GM12878 (cell line): ENCODE measurements around the gene DUSP11. TPM values are rescaled to one million over a fixed set of nuclear protein-coding genes. Genes with fewer than 3 reads are reported as not detected.

Experiments used
- ATAC-seq: fragments of 200-7000 bp; cut with Tn5 transposase; 3 replicates; pipeline ENCODE4 v1.9.1; 2020; ENCODE audit warnings: mild to moderate bottlenecking, moderate library complexity
- BruUV-seq: library from RNA; stranded (reverse); fragments of 400-500 nt; replicated peaks from 2 replicates; lab custom pipeline; 2021; lab: Mats Ljungman, UMichigan
- CTCF ChIA-PET: fragments of 300-600 bp; sonication (Branson Sonifier 250); formaldehyde crosslinking; extraction: SDS; loops from one replicate; lab custom pipeline; 2021; ENCODE audit warnings: inconsistent platforms; lab: Yijun Ruan, JAX
- POLR2A ChIA-PET: fragments of 350-600 bp; formaldehyde crosslinking; extraction: SDS; loops from one replicate; lab custom pipeline; 2021; ENCODE audit warnings: inconsistent platforms; lab: Charles Lee
- RAD21 ChIA-PET: fragments of 300-600 bp; sonication (Branson Sonifier 250); formaldehyde crosslinking; loops from one replicate; lab custom pipeline; 2023; ENCODE audit warnings: antibody characterized with exemption; ENCODE audit not compliant: unreplicated experiment; lab: Charles Lee
- SMC1A ChIA-PET: fragments of 300-600 bp; sonication (Branson Sonifier 250); formaldehyde crosslinking; loops from one replicate; lab custom pipeline; 2023; ENCODE audit not compliant: unreplicated experiment, uncharacterized antibody; lab: Charles Lee
- DNase-seq: peaks from one replicate; pipeline ENCODE4 v3.0.0-alpha.2; 2011; ENCODE audit warnings: low read depth, low spot score
- FAIRE-seq: peaks from 3 replicates; lab custom pipeline; 2011; peaks lifted over from hg19 to GRCh38; lab: Jason Lieb, UNC
- H2AFZ ChIP-seq: 2 replicates; pipeline ENCODE4 v1.6.0; 2011; ENCODE audit warnings: low read depth, low read length, control low read depth; ENCODE audit not compliant: control insufficient read depth
- H3K27ac ChIP-seq: 2 replicates; pipeline ENCODE4 v1.5.1; 2011; ENCODE audit warnings: control low read depth; ENCODE audit not compliant: control insufficient read depth, insufficient read depth
- H3K27me3 ChIP-seq, 2 experiments: replicated peaks in 1 of 2; 2 replicates each; pipeline versions ENCODE4 v1.6.0 to v1.6.1; 2011; ENCODE audit warnings: low read length in 1 of 2; ENCODE audit not compliant: control insufficient read depth in 2 of 2, insufficient read depth in 2 of 2
- H3K36me3 ChIP-seq, 2 experiments: 2 replicates each; pipeline ENCODE4 v1.5.1; 2011; ENCODE audit warnings: low read length in 1 of 2; ENCODE audit not compliant: control insufficient read depth in 2 of 2, insufficient read depth in 2 of 2
- H3K4me1 ChIP-seq: 2 replicates; pipeline ENCODE4 v1.6.1; 2011; ENCODE audit warnings: mild to moderate bottlenecking, low read length, moderate library complexity, mixed read lengths; ENCODE audit not compliant: control insufficient read depth, insufficient read depth
- H3K4me2 ChIP-seq: 2 replicates; pipeline ENCODE4 v1.6.0; 2011; ENCODE audit warnings: control low read depth; ENCODE audit not compliant: control insufficient read depth, insufficient read depth
- H3K4me3 ChIP-seq: fragments of 200-600 bp; sonication (generic); 2 replicates; pipeline ENCODE4 v1.5.1; 2016
- H3K79me2 ChIP-seq: 2 replicates; pipeline ENCODE4 v1.6.0; 2011; ENCODE audit warnings: low read length; ENCODE audit not compliant: control insufficient read depth, insufficient read depth
- H3K9ac ChIP-seq: 2 replicates; pipeline ENCODE4 v1.8.0; 2011; ENCODE audit warnings: low read length, control low read depth, mixed read lengths; ENCODE audit not compliant: control insufficient read depth, insufficient read depth
- H3K9me3 ChIP-seq: replicated peaks from 3 replicates; pipeline ENCODE4 v1.5.1; 2011; ENCODE audit warnings: mild to moderate bottlenecking, low read length; ENCODE audit not compliant: control insufficient read depth, insufficient read depth
- H4K20me1 ChIP-seq: 2 replicates; pipeline ENCODE4 v1.6.0; 2011; ENCODE audit not compliant: control insufficient read depth, insufficient read depth
- ATF2 ChIP-seq: IDR thresholded peaks from 2 replicates; pipeline ENCODE4 v1.6.1; 2012; ENCODE audit warnings: low read length, inconsistent platforms
- EGR1 ChIP-seq, 2 experiments: IDR thresholded peaks; 1 replicate in 1 of 2; 2 replicates in 1 of 2; pipeline ENCODE4 v1.6.1; 2011 to 2012; ENCODE audit warnings: low read depth in 2 of 2, low read length in 2 of 2, borderline replicate concordance in 1 of 2, mild to moderate bottlenecking in 1 of 2, moderate library complexity in 1 of 2
- EP300 ChIP-seq, 2 experiments: fragments of 150-350 bp in 1 of 2; IDR thresholded peaks; 2 replicates each; pipeline ENCODE4 v1.6.1; 2011 to 2012; ENCODE audit warnings: low read depth in 2 of 2, low read length in 2 of 2, borderline replicate concordance in 1 of 2, improper control_type of control experiment in 1 of 2, inconsistent platforms in 1 of 2; ENCODE audit not compliant: control insufficient read depth in 1 of 2
- ETV6 ChIP-seq, 2 experiments: fragments of 450-650 bp in 1 of 2; IDR thresholded peaks in 1 of 2; conservative IDR thresholded peaks in 1 of 2; 2 replicates each; pipeline ENCODE4 v1.6.1; 2014; ENCODE audit warnings: antibody characterized with exemption in 1 of 2, borderline replicate concordance in 1 of 2, low read depth in 1 of 2, mild to moderate bottlenecking in 1 of 2, moderate library complexity in 1 of 2
- MYB ChIP-seq: fragments of 150-350 bp; IDR thresholded peaks from 2 replicates; pipeline ENCODE4 v1.6.1; 2014; ENCODE audit warnings: mild to moderate bottlenecking, low read depth, low read length, borderline replicate concordance
- NR2F1 ChIP-seq: fragments of 450-650 bp; conservative IDR thresholded peaks from 2 replicates; pipeline ENCODE4 v1.6.1; 2017; ENCODE audit warnings: mild to moderate bottlenecking
- SMAD1 ChIP-seq: fragments of 450-650 bp; IDR thresholded peaks from 2 replicates; pipeline ENCODE4 v1.6.1; 2018; ENCODE audit warnings: mild to moderate bottlenecking, low read depth; ENCODE audit not compliant: partially characterized antibody
- SMARCA5 ChIP-seq: fragments of 450-650 bp; IDR thresholded peaks from 2 replicates; pipeline ENCODE4 v1.6.1; 2017; ENCODE audit warnings: mild to moderate bottlenecking
- SREBF2 ChIP-seq: IDR thresholded peaks from 2 replicates; pipeline ENCODE4 v1.6.1; 2012; ENCODE audit warnings: mild to moderate bottlenecking, low read length
- USF1 ChIP-seq: IDR thresholded peaks from 2 replicates; pipeline ENCODE4 v1.6.1; 2011; ENCODE audit warnings: borderline replicate concordance, low read depth, mild to moderate bottlenecking, moderate library complexity, mixed read lengths, low read length; ENCODE audit not compliant: insufficient read depth; ENCODE audit errors: extremely low read length
- ZNF217 ChIP-seq: fragments of 450-650 bp; IDR thresholded peaks from 2 replicates; pipeline ENCODE4 v1.6.1; 2017; ENCODE audit warnings: antibody characterized with exemption, mild to moderate bottlenecking
- WGBS: methylation state at CpG from one replicate; pipeline ENCODE4 v1.1.6; 2016; ENCODE audit warnings: low lambda C conversion rate; ENCODE audit not compliant: insufficient replicate concordance, insufficient coverage; ENCODE audit errors: missing lambda C conversion rate; 5-methylcytosine and 5-hydroxymethylcytosine counted together
- in situ Hi-C: fragments of 300-500 bp; cut with MboI; formaldehyde crosslinking; loops from 9 replicates; pipeline ENCODE4 v1.14.3; 2018; ENCODE audit warnings: mixed read lengths
- intact Hi-C: fragments of 100-400 bp; cut with micrococcal nuclease; formaldehyde crosslinking; loops from one replicate; pipeline ENCODE4 v1.14.2; 2022; ENCODE audit not compliant: unreplicated experiment
- polyA plus RNA-seq, 11 experiments: library from polyadenylated mRNA; depleted of rRNA in 4 of 11; unstranded in 6 of 11; stranded (reverse) in 5 of 11; fragments of >200 nt; fragmentation: Nextera tagmentation in 4 of 11; fragmentation: Illumina TruSeq in 1 of 11; extraction: Ambion mirVana in 4 of 11; extraction: Trizol in 1 of 11; gene quantifications; 1 replicate in 1 of 11; 2 replicates in 10 of 11; pipeline versions ENCODE4 v1.2.1 to v1.2.3, GENCODE V29; 2011 to 2016; ENCODE audit warnings: inconsistent platforms in 2 of 11, missing spikeins in 2 of 11, low read depth in 1 of 11
- total RNA-seq, 4 experiments: library from RNA; depleted of rRNA in 3 of 4; stranded (reverse); fragments of >200 nt in 3 of 4; fragmentation: Illumina TruSeq in 1 of 4; extraction: Trizol in 1 of 4; gene quantifications; 2 replicates each; pipeline versions ENCODE4 v1.2.1 to v1.2.3, GENCODE V29; 2013 to 2021

DUSP11 gene
- total and polyA plus RNA-seq, 10 of the 15 experiments (the other 5 are each of a cell fraction or from before 2014, with no cell fraction given): 26.4 to 78.4 (median 47.9) TPM

- no peak overlapping the region for H3K9ac ChIP-seq
- no peak overlapping the region for H3K27ac ChIP-seq
- no peaks in the 10 kb centered on the region; the same call in 1 of the 2 replicates for H4K20me1 ChIP-seq
- ATAC-seq (no peak), FAIRE-seq (no peak)
- SMC1A ChIA-PET: interaction anchor here (0.7 kb wide), 1 partner anchor 11 kb away, joined by 3 read pairs; no protein-coding TSS in a partner anchor
- H2AFZ ChIP-seq: no peak overlapping the region
- intact Hi-C loops: no loop called here
- WGBS: 85% methylated on average over 11 of the region's 11 CpGs
- peaks cover 0 to 8% of the 10 kb centered on the region in 2 experiments; a peak in 3 of 4 replicates for H3K36me3 ChIP-seq
- no peak overlapping the region for H3K4me3 ChIP-seq
- no peaks in the 10 kb centered on the region for H3K79me2 ChIP-seq
- BruUV-seq: no TSS peak
- no peaks in the 10 kb centered on the region for H3K4me1 ChIP-seq
- POLR2A ChIA-PET: no interaction called here
- in situ Hi-C loops: no loop called here
- TF ChIP-seq USF1 (no peak), ETV6 (conservative IDR thresholded peaks at IDR 0.05 in 1 of 2, IDR thresholded peaks at IDR 0.05 in 1 of 2; ENCODE audit: borderline replicate concordance in 1 of 2, low read depth in 1 of 2) (no peak), NR2F1 (no peak), SMARCA5 (no peak), EP300 (IDR thresholded peaks at IDR 0.05; ENCODE audit: borderline replicate concordance in 1 of 2, control insufficient read depth in 1 of 2, low read depth in 2 of 2, low read length in 2 of 2) (no peak), EGR1 (IDR thresholded peaks at IDR 0.05; ENCODE audit: borderline replicate concordance in 1 of 2, low read depth in 2 of 2, low read length in 2 of 2) (no peak), SMAD1 (no peak), ZNF217 (no peak), MYB (no peak), SREBF2 (no peak), ATF2 (no peak)
- TF ChIP-seq, all 136 proteins: peak for 0
- Histone ChIP-seq H3K4me2 (no peak overlapping the region), H3K27me3 (no peaks in the 10 kb centered on the region), H3K9me3 (no peaks in the 10 kb centered on the region)
- ChIA-PET CTCF (interaction anchor here (1.0 kb wide), 1 partner anchor 9 kb away, joined by 3 read pairs; the partner anchor contains the start of gene TPRKB), RAD21 (interaction anchor here (0.6 kb wide), 1 partner anchor 164 kb away, joined by 3 read pairs; no protein-coding TSS in a partner anchor)
- DNase-seq: no peak
Measured at GRCh38 chr2:73746015-73746876, 33.7 kb downstream of the DUSP11 start.
